ENCODE data around the gene SPATS2. TPM values are rescaled to one million over a fixed set of nuclear protein-coding genes. Genes with fewer than 3 reads are reported as not detected.

The SPATS2 gene
- total RNA-seq, 2 experiments from 2014 or later = 6.1 to 6.4 TPM

DNA sequence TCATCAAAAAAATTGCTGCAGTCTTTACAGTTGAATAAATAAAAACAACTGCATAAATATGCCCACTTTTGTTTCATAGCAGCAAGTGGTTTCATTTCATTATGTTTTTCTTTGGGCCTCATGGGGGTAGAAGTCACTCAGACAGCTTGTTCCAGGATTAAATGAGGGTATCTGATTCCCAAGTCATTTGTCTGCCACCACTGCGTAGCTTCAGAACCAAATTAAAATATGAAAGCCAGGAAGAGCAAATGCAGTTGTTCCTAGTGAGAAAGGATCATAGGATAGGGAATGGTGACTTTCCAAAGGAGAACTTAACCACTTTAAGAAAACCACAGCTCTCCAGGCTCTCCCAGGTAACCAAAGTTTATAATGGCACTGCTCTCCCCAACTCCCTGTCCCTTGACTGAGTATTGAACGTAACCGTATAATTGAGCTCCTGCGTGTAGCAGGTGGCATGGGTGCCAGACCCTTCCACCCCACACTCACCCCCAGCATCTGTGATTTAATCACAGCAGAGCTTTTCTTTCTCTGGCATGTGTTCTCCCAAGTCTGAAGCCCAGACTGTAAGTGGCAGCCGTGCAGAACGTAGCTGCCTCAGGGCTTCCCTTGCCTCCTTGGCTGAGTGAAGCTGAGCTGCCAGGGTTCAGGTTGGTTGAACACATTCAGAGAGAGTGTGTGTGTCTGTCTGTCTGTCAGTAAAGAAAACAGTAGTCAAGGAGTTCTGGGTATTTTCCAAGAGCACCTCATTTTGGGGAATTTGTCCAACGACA lies 160.3 kb downstream of the SPATS2 start:
- Mint-ChIP-seq H3K4me1 (ENCODE audit: low read depth) (no peaks in the 10 kb centered on the region), H3K9me3 (no peaks in the 10 kb centered on the region), H3K27ac (no peak overlapping the region), H3K4me3 (no peak overlapping the region), H3K36me3 (ENCODE audit: low read depth) (peaks cover 18% of the 10 kb centered on the region), H3K27me3 (no peaks in the 10 kb centered on the region)
- H3K4me1 ChIP-seq (ENCODE audit: insufficient read depth, low read length) = no peaks in the 10 kb centered on the region
- H3K27me3 ChIP-seq (ENCODE audit: control insufficient read depth in 1 of 2, insufficient read depth in 2 of 2, low read length in 2 of 2) = no peaks in the 10 kb centered on the region
- no peaks in the 10 kb centered on the region for H3K9me3 ChIP-seq (ENCODE audit: control insufficient read depth in 1 of 2, insufficient read depth in 1 of 2, low read length in 2 of 2)
- ChIA-PET POLR2A (no interaction called here), CTCF (no interaction called here)
- peaks cover 18% of the 10 kb centered on the region for H3K36me3 ChIP-seq (ENCODE audit: insufficient read depth, low read length)
- TF ChIP-seq, protein P1, sequence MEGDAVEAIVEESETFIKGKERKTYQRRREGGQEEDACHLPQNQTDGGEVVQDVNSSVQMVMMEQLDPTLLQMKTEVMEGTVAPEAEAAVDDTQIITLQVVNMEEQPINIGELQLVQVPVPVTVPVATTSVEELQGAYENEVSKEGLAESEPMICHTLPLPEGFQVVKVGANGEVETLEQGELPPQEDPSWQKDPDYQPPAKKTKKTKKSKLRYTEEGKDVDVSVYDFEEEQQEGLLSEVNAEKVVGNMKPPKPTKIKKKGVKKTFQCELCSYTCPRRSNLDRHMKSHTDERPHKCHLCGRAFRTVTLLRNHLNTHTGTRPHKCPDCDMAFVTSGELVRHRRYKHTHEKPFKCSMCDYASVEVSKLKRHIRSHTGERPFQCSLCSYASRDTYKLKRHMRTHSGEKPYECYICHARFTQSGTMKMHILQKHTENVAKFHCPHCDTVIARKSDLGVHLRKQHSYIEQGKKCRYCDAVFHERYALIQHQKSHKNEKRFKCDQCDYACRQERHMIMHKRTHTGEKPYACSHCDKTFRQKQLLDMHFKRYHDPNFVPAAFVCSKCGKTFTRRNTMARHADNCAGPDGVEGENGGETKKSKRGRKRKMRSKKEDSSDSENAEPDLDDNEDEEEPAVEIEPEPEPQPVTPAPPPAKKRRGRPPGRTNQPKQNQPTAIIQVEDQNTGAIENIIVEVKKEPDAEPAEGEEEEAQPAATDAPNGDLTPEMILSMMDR (IDR thresholded peaks at IDR 0.05) = no peak
- DNase-seq (no peak), ATAC-seq (ENCODE audit: poor library complexity) (no peak)
- no peak overlapping the region for H3K27ac ChIP-seq (ENCODE audit: low read depth in 1 of 2, low read length in 2 of 2)
- no peak overlapping the region for H3K4me3 ChIP-seq (ENCODE audit: low read length)
- intact Hi-C loops (cut with DNase I, micrococcal nuclease) = no loop called here

DNA sequence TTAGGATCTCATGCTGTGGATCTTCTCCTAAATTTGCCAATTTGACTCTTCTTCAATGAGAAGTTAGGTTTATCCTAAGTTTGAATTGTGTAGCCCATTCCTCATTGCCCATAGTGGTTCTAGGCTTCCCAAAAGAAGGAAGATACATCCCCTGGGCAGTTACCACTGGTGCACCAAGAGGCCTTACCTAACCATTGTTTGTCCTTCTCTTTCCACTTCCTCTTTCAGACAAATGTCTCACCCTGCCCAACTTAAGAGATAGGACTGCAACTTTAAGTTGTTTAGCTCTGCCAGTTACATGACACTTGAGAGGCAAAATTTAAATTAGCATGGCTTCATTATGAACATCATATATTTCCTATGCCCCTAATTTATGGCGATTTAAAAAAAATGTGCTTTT lies 162.2 kb downstream of the SPATS2 start:
- Mint-ChIP-seq H3K4me3 (no peak overlapping the region), H3K4me1 (ENCODE audit: low read depth) (no peaks in the 10 kb centered on the region), H3K27me3 (no peaks in the 10 kb centered on the region), H3K36me3 (ENCODE audit: low read depth) (peaks cover 16% of the 10 kb centered on the region), H3K27ac (no peak overlapping the region), H3K9me3 (no peaks in the 10 kb centered on the region)
- Histone ChIP-seq H3K27me3 (ENCODE audit: control insufficient read depth in 1 of 2, insufficient read depth in 2 of 2, low read length in 2 of 2) (no peaks in the 10 kb centered on the region), H3K9me3 (ENCODE audit: control insufficient read depth in 1 of 2, insufficient read depth in 1 of 2, low read length in 2 of 2) (no peaks in the 10 kb centered on the region), H3K36me3 (ENCODE audit: insufficient read depth, low read length) (peaks cover 16% of the 10 kb centered on the region), H3K4me1 (ENCODE audit: insufficient read depth, low read length) (no peaks in the 10 kb centered on the region), H3K27ac (ENCODE audit: low read depth in 1 of 2, low read length in 2 of 2) (no peak overlapping the region), H3K4me3 (ENCODE audit: low read length) (no peak overlapping the region)
- ChIA-PET POLR2A (interaction anchor here (0.6 kb wide), 2 partner anchors 229 to 275 kb away, joined by 3 read pairs; no protein-coding TSS in a partner anchor), CTCF (interaction anchor here (0.7 kb wide), 1 partner anchor 47 kb away, joined by 3 read pairs; no protein-coding TSS in a partner anchor)
- intact Hi-C loops (cut with DNase I, micrococcal nuclease) = no loop called here
- DNase-seq (no peak), ATAC-seq (ENCODE audit: poor library complexity) (no peak)
- TF ChIP-seq, protein P1 (IDR thresholded peaks at IDR 0.05) = no peak

DNA sequence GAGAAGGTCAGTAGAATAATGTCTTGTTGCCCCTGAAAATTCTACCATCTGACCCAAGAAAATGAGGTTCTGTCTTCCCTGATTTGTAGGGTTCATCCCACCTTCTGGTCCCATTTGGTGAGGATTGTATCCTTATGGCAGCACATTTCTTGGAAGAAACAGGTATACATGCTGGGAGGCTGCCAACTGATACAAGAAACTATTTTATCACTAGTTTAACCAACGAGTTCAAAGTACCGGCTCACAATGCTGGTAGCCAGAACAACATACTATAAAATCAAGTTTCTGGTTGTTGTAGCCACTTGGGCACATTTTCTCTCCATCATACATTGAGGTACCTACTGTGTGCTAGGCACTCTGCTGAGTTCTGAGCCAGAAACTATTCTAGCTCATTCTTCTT lies 164.5 kb downstream of the SPATS2 start:
- TF ChIP-seq, protein P1 (IDR thresholded peaks at IDR 0.05) = no peak
- no peaks in the 10 kb centered on the region for H3K36me3 ChIP-seq (ENCODE audit: insufficient read depth, low read length)
- ChIA-PET CTCF (no interaction called here), POLR2A (interaction anchor here (0.6 kb wide), 1 partner anchor 164 kb away, joined by 5 read pairs; the partner anchor contains the start of gene SPATS2)
- no peak for DNase-seq
- Mint-ChIP-seq H3K27ac (no peak overlapping the region), H3K4me3 (no peak overlapping the region), H3K27me3 (no peaks in the 10 kb centered on the region), H3K9me3 (no peaks in the 10 kb centered on the region), H3K4me1 (ENCODE audit: low read depth) (no peaks in the 10 kb centered on the region), H3K36me3 (ENCODE audit: low read depth) (no peaks in the 10 kb centered on the region)
- H3K9me3 ChIP-seq (ENCODE audit: control insufficient read depth in 1 of 2, insufficient read depth in 1 of 2, low read length in 2 of 2) = no peaks in the 10 kb centered on the region
- intact Hi-C loops (cut with DNase I, micrococcal nuclease) = no loop called here
- no peak overlapping the region for H3K4me3 ChIP-seq (ENCODE audit: low read length)
- H3K27me3 ChIP-seq (ENCODE audit: control insufficient read depth in 1 of 2, insufficient read depth in 2 of 2, low read length in 2 of 2) = no peaks in the 10 kb centered on the region
- peaks cover 4% of the 10 kb centered on the region for H3K4me1 ChIP-seq (ENCODE audit: insufficient read depth, low read length)
- H3K27ac ChIP-seq (ENCODE audit: low read depth in 1 of 2, low read length in 2 of 2) = no peak overlapping the region
- no peak for ATAC-seq (ENCODE audit: poor library complexity)

Measured in CD4-positive, alpha-beta T cell (primary cell).